ENCODE data around the gene TAAR1.

DNA sequence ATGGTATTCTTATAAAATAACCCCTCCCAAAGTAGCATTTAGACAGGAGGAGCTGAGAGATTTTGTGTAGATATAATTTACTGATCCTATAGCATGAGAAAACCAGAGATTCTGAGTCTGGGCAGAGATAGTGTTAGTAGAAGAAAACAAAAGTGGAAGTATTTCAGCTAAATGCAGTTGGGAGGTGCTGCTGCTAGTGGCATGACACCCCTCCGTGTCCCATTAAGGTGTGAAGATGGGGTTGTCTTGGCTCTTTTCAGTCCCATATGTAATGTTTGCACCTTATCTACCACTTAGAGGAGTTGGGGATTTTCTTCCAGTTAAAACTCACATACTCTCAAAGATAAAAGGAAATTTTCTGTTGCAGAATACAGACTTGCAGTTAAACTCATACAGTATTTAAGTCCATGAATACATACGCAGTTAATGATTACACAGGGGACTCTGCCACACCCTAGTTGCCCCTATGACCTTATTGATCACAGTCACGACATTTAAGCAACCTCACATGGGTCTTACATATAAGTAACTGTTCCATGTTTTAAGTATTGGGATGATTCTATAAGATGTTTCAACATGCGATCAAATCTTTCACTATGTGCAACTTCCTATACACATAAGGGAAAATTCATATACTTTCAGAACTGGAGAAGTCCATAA is 46.4 kb downstream of the TAAR1 start:
- TF ChIP-seq, protein P1, sequence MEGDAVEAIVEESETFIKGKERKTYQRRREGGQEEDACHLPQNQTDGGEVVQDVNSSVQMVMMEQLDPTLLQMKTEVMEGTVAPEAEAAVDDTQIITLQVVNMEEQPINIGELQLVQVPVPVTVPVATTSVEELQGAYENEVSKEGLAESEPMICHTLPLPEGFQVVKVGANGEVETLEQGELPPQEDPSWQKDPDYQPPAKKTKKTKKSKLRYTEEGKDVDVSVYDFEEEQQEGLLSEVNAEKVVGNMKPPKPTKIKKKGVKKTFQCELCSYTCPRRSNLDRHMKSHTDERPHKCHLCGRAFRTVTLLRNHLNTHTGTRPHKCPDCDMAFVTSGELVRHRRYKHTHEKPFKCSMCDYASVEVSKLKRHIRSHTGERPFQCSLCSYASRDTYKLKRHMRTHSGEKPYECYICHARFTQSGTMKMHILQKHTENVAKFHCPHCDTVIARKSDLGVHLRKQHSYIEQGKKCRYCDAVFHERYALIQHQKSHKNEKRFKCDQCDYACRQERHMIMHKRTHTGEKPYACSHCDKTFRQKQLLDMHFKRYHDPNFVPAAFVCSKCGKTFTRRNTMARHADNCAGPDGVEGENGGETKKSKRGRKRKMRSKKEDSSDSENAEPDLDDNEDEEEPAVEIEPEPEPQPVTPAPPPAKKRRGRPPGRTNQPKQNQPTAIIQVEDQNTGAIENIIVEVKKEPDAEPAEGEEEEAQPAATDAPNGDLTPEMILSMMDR (IDR thresholded peaks at IDR 0.05; ENCODE audit: low read depth, low read length) = no peak
- TF ChIP-seq EZH2phosphoT487 (IDR thresholded peaks at IDR 0.05; ENCODE audit: low read depth) = no peak
